Loucy (cell line): ENCODE results near the gene HAUS8.

Experiments
- H2AFZ ChIP-seq: fragments of 200-600 bp; sonication (generic); 2 replicates; pipeline ENCODE4 v1.6.0; 2016; ENCODE audit warnings: antibody characterized with exemption, mild to moderate bottlenecking, low read length, moderate library complexity
- H3F3A ChIP-seq: fragments of 200-600 bp; 2 replicates; pipeline ENCODE4 v1.6.0; 2016; ENCODE audit warnings: antibody characterized with exemption, low read depth, mild to moderate bottlenecking
- H3K27me3 ChIP-seq: fragments of 200-600 bp; sonication (generic); 2 replicates; pipeline ENCODE4 v1.6.1; 2014; ENCODE audit warnings: low read length, mild to moderate bottlenecking; ENCODE audit not compliant: insufficient read depth, poor library complexity, severe bottlenecking
- H3K36me3 ChIP-seq: fragments of 200-600 bp; sonication (generic); 2 replicates; pipeline ENCODE4 v1.6.1; 2016; ENCODE audit warnings: low read length; ENCODE audit not compliant: insufficient read depth
- H3K4me1 ChIP-seq: fragments of 200-600 bp; sonication (generic); 2 replicates; pipeline ENCODE4 v1.5.1; 2014; ENCODE audit warnings: low read length, mild to moderate bottlenecking; ENCODE audit not compliant: insufficient read depth, poor library complexity, severe bottlenecking
- H3K4me2 ChIP-seq: fragments of 200-600 bp; sonication (generic); 2 replicates; pipeline ENCODE4 v1.6.0; 2014; ENCODE audit warnings: antibody characterized with exemption, low read length, low read depth, mild to moderate bottlenecking; ENCODE audit not compliant: poor library complexity, severe bottlenecking
- H3K4me3 ChIP-seq: fragments of 200-600 bp; sonication (generic); 2 replicates; pipeline ENCODE4 v1.5.1; 2014; ENCODE audit warnings: low read length, mild to moderate bottlenecking, mixed read lengths; ENCODE audit not compliant: poor library complexity, severe bottlenecking
- H3K79me2 ChIP-seq: fragments of 200-600 bp; sonication (generic); 2 replicates; pipeline ENCODE4 v1.6.1; 2014; ENCODE audit warnings: low read length; ENCODE audit not compliant: insufficient read depth
- H3K9ac ChIP-seq: fragments of 200-600 bp; sonication (generic); 2 replicates; pipeline ENCODE4 v1.6.0; 2014; ENCODE audit warnings: mild to moderate bottlenecking, low read depth, low read length, moderate library complexity; ENCODE audit not compliant: poor library complexity, severe bottlenecking
- H3K9me2 ChIP-seq: fragments of 200-600 bp; sonication (generic); replicated peaks from 2 replicates; pipeline ENCODE4 v1.6.1; 2016; ENCODE audit warnings: low read depth, low read length, mixed read lengths
- H3K9me3 ChIP-seq: fragments of 200-600 bp; sonication (generic); 2 replicates; pipeline ENCODE4 v1.6.1; 2014; ENCODE audit warnings: mild to moderate bottlenecking, antibody characterized with exemption, low read length, low read depth; ENCODE audit not compliant: insufficient read depth
- H4K20me1 ChIP-seq: fragments of 200-600 bp; sonication (generic); 2 replicates; pipeline ENCODE4 v1.6.0; 2014; ENCODE audit warnings: antibody characterized with exemption, low read length, mild to moderate bottlenecking; ENCODE audit not compliant: insufficient read depth, poor library complexity, severe bottlenecking
- EZH2phosphoT487 ChIP-seq: fragments of 200-600 bp; IDR thresholded peaks from 2 replicates; pipeline ENCODE4 v1.6.1; 2018; ENCODE audit warnings: antibody characterized with exemption, mild to moderate bottlenecking, moderate library complexity, borderline replicate concordance
- TF ChIP-seq, protein P1 (sequence below): fragments of 200-600 bp; sonication (generic); conservative IDR thresholded peaks from 2 replicates; pipeline ENCODE4 v1.5.1; 2014; ENCODE audit warnings: mild to moderate bottlenecking, antibody characterized with exemption, low read length

HAUS8 gene

DNA sequence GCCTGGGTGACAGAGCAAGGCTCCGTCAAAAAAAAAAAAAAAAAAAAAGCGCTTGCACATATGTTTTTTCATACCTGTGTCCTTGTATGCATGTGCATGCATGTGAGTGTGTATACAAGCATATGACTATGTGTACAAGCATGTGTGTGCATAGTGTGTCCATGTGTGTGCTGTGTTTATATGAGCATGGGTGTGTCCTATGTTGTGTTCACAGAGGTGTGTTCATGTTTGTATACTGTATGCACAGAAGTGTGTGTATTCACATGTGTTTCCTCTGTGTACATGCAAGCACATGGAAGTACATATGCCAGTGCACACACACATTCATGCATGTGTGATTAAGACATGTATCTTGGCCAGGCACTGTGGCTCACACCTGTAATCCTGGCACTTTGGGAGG lies 17.4 kb upstream of the HAUS8 start:
- peaks cover 4% of the 10 kb centered on the region for H3K4me1 ChIP-seq
- no peak overlapping the region for H2AFZ ChIP-seq
- TF ChIP-seq EZH2phosphoT487 = no peak
- TF ChIP-seq, protein P1, sequence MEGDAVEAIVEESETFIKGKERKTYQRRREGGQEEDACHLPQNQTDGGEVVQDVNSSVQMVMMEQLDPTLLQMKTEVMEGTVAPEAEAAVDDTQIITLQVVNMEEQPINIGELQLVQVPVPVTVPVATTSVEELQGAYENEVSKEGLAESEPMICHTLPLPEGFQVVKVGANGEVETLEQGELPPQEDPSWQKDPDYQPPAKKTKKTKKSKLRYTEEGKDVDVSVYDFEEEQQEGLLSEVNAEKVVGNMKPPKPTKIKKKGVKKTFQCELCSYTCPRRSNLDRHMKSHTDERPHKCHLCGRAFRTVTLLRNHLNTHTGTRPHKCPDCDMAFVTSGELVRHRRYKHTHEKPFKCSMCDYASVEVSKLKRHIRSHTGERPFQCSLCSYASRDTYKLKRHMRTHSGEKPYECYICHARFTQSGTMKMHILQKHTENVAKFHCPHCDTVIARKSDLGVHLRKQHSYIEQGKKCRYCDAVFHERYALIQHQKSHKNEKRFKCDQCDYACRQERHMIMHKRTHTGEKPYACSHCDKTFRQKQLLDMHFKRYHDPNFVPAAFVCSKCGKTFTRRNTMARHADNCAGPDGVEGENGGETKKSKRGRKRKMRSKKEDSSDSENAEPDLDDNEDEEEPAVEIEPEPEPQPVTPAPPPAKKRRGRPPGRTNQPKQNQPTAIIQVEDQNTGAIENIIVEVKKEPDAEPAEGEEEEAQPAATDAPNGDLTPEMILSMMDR = no peak
- no peak overlapping the region for H3K4me2 ChIP-seq
- no peak overlapping the region for H3K4me3 ChIP-seq
- H3K27me3 ChIP-seq = no peaks in the 10 kb centered on the region
- H3K9ac ChIP-seq = no peak overlapping the region
- peaks cover 12% of the 10 kb centered on the region; the same call in 1 of the 2 replicates for H3K36me3 ChIP-seq
- no peaks in the 10 kb centered on the region for H3K9me3 ChIP-seq
- H3K9me2 ChIP-seq = no peaks in the 10 kb centered on the region
- H3K79me2 ChIP-seq = peaks cover 93% of the 10 kb centered on the region
- H3F3A ChIP-seq = no peaks in the 10 kb centered on the region
- peaks cover 56% of the 10 kb centered on the region for H4K20me1 ChIP-seq

DNA sequence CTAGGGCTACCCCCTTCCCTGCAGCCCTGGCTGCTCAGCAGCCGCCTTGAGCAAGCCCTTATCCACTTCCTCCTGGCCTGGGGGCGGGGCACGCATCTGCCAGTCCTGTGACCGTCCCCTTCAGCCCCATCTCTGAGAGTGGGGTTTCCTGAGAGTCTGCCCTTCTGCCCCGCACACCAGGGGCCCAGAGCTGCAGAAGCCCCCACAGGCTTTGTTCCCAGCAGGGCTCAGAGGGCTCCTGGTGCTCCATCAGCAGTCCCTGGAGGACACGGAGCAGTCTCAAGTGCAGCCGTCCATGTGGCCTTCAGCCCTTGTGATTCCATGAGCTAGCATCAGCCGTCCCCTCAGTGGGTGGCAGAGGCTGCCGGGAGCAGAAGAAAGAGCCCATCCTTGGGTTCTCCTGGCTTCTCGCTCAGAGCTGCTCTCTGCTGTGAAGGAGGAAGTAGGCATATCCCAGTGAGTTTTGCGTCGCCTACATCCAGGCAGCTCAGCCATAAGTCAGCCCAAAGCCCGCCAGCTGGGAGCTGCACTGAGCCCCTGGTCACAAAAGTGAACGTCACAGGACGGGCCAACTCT lies 16.6 kb upstream of the HAUS8 start:
- peaks cover 48% of the 10 kb centered on the region for H4K20me1 ChIP-seq

DNA sequence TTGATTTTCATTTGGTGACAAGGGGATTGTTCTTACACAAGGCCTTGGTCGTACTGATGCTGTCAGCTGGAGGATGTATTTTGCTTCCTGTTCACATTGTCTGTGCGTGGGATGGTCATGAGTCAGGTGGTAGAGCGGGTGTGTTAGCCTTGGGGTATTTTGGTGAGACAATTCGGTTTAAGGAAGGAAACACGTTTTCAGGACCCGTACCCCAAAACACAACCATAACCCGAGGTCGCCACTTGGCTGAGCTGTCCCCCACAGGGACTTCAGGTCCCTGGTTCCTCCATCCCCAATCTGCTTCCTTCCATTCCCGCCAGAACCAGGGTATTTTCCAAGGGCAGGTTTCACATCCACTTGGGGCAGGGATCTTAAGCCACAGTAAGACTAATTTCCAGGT lies 15.3 kb upstream of the HAUS8 start:
- Histone ChIP-seq H3K9me2 (no peaks in the 10 kb centered on the region), H3K4me2 (no peak overlapping the region), H3K79me2 (peaks cover 95% of the 10 kb centered on the region)

More for the DNA sequence above, 16.6 kb upstream of the HAUS8 start:
- Histone ChIP-seq H3K9ac (no peak overlapping the region), H3K27me3 (no peaks in the 10 kb centered on the region), H3K36me3 (peaks cover 15% of the 10 kb centered on the region; the same call in 1 of the 2 replicates), H3K4me3 (no peak overlapping the region), H3F3A (no peaks in the 10 kb centered on the region), H2AFZ (no peak overlapping the region), H3K4me2 (no peak overlapping the region), H3K9me3 (no peaks in the 10 kb centered on the region), H3K4me1 (peaks cover 4% of the 10 kb centered on the region), H3K79me2 (peaks cover 93% of the 10 kb centered on the region), H3K9me2 (no peaks in the 10 kb centered on the region)
- TF ChIP-seq EZH2phosphoT487 = no peak
- TF ChIP-seq, protein P1 = no peak

More for the DNA sequence above, 15.3 kb upstream of the HAUS8 start:
- no peaks in the 10 kb centered on the region for H3K9me3 ChIP-seq
- H3K27me3 ChIP-seq = no peaks in the 10 kb centered on the region
- peaks cover 56% of the 10 kb centered on the region for H4K20me1 ChIP-seq
- peaks cover 4% of the 10 kb centered on the region for H3K4me1 ChIP-seq
- H3K9ac ChIP-seq = no peak overlapping the region
- TF ChIP-seq, protein P1 = no peak
- no peak for TF ChIP-seq EZH2phosphoT487
- H3K36me3 ChIP-seq = peaks cover 17% of the 10 kb centered on the region; the same call in 1 of the 2 replicates
- no peak overlapping the region for H3K4me3 ChIP-seq
- H3F3A ChIP-seq = no peaks in the 10 kb centered on the region
- no peak overlapping the region for H2AFZ ChIP-seq
